Fibroblast of lung (primary cell): ENCODE results near the gene CFAP68.

Experiments
- EZH2 ChIP-seq: IDR thresholded peaks from 2 replicates; pipeline ENCODE4 v1.5.1; 2012; ENCODE audit warnings: low read length, control low read depth, mild to moderate bottlenecking; ENCODE audit errors: missing control alignments
- TF ChIP-seq, protein P1 (sequence below), 2 donors: IDR thresholded peaks in 1 of 2; conservative IDR thresholded peaks in 1 of 2; 1 replicate in 1 of 2; 2 replicates in 1 of 2; pipeline ENCODE4 v1.5.1; 2011 to 2012; ENCODE audit warnings: low read length in 2 of 2, control low read depth in 1 of 2, inconsistent platforms in 1 of 2, low read depth in 1 of 2, mild to moderate bottlenecking in 1 of 2

DNA sequence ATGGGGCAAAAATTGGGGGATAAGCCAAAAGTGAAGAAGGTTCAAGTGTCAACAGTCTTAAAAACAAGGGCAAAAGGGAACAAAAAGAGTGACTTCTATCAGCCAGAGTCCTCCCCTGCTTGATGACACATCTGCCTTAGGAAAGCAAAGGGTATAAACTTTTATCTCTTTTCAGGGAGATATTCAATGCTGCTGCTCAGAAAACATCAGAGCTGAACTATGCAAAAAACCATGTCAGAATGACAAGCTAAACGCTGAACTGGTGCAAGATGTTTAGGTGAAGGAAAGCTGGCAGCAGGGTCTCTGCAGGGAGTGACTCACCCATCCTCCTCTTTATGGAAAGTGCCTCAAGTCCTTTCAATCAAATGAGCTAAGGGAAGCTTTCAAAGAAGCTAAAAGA lies 32.7 kb upstream of the CFAP68 start:
- TF ChIP-seq, protein P1, sequence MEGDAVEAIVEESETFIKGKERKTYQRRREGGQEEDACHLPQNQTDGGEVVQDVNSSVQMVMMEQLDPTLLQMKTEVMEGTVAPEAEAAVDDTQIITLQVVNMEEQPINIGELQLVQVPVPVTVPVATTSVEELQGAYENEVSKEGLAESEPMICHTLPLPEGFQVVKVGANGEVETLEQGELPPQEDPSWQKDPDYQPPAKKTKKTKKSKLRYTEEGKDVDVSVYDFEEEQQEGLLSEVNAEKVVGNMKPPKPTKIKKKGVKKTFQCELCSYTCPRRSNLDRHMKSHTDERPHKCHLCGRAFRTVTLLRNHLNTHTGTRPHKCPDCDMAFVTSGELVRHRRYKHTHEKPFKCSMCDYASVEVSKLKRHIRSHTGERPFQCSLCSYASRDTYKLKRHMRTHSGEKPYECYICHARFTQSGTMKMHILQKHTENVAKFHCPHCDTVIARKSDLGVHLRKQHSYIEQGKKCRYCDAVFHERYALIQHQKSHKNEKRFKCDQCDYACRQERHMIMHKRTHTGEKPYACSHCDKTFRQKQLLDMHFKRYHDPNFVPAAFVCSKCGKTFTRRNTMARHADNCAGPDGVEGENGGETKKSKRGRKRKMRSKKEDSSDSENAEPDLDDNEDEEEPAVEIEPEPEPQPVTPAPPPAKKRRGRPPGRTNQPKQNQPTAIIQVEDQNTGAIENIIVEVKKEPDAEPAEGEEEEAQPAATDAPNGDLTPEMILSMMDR (conservative IDR thresholded peaks at IDR 0.05 in 1 of 2, IDR thresholded peaks at IDR 0.05 in 1 of 2; ENCODE audit: low read depth in 1 of 2, low read length in 2 of 2), result no peak
- no peak for TF ChIP-seq EZH2
